ENCODE measurements around the gene MPDU1. TPM values are rescaled to one million over a fixed set of nuclear protein-coding genes. Genes with fewer than 3 reads are reported as not detected.

MPDU1 gene
- total and polyA plus RNA-seq, 10 of the 15 experiments (the other 5 are each of a cell fraction or from before 2014, with no cell fraction given) = 3.6 to 138 (median 78.9) TPM

GRCh38 chr17:7559320-7560171 is 24.1 kb upstream of the MPDU1 start:
- 83% methylated on average over 16 of the region's 18 CpGs for WGBS (ENCODE audit: insufficient coverage, insufficient replicate concordance, low lambda C conversion rate, missing lambda C conversion rate)
- ChIA-PET POLR2A (interaction anchor here (0.5 to 4.2 kb wide), 17 partner anchors 7 to 204 kb away, joined by 3 to 36 read pairs (median 4); partner anchors contain the start of genes MPDU1, POLR2A, TMEM102 and TMEM95), RAD21 (ENCODE audit: unreplicated experiment) (interaction anchor here (0.6 to 4.9 kb wide), 27 partner anchors 12 to 278 kb away, joined by 3 to 84 read pairs (median 5); partner anchors contain the start of genes ACAP1, CD68, CHRNB1 and FGF11), CTCF (interaction anchor here (0.6 to 6.2 kb wide), 45 partner anchors 7 to 282 kb away, joined by 3 to 192 read pairs (median 7); partner anchors contain the start of genes ACAP1, CD68, CHRNB1 and FGF11), SMC1A (ENCODE audit: uncharacterized antibody, unreplicated experiment) (interaction anchor here (0.8 to 4.9 kb wide), 34 partner anchors 10 to 230 kb away, joined by 3 to 67 read pairs (median 5); partner anchors contain the start of genes CD68, TMEM102, TMEM95 and TNFSF12)
- Histone ChIP-seq H2AFZ (ENCODE audit: control insufficient read depth, low read depth, low read length) (no peak overlapping the region), H3K9ac (ENCODE audit: control insufficient read depth, insufficient read depth, low read length) (peak overlapping the region; percentile 70), H3K36me3 (ENCODE audit: control insufficient read depth in 2 of 2, insufficient read depth in 2 of 2, low read length in 1 of 2) (peaks cover 0 to 2% of the 10 kb centered on the region in 2 experiments; a peak in 1 of 4 replicates), H4K20me1 (ENCODE audit: control insufficient read depth, insufficient read depth) (no peaks in the 10 kb centered on the region), H3K27me3 (replicated peaks in 1 of 2; ENCODE audit: control insufficient read depth in 2 of 2, insufficient read depth in 2 of 2, low read length in 1 of 2) (no peaks in the 10 kb centered on the region), H3K27ac (ENCODE audit: control insufficient read depth, insufficient read depth) (0 out of 2 replicates have a peak overlapping the region, but pooled peaks have one; percentile 2), H3K4me2 (ENCODE audit: control insufficient read depth, insufficient read depth) (peak overlapping the region; percentile 92), H3K9me3 (replicated peaks; ENCODE audit: control insufficient read depth, insufficient read depth, low read length) (no peaks in the 10 kb centered on the region), H3K79me2 (ENCODE audit: control insufficient read depth, insufficient read depth, low read length) (peaks cover 29% of the 10 kb centered on the region), H3K4me3 (peak overlapping the region; percentile 66; the same call in 1 of the 2 replicates), H3K4me1 (ENCODE audit: control insufficient read depth, insufficient read depth, low read length) (peaks cover 37% of the 10 kb centered on the region)
- no TSS peak for BruUV-seq (replicated peaks)
- FAIRE-seq (no peak), DNase-seq (ENCODE audit: low read depth, low spot score) (no peak), ATAC-seq (no peak)
- TF ChIP-seq ZZZ3 (IDR thresholded peaks at IDR 0.05; ENCODE audit: control insufficient read depth, insufficient read length, low read depth) (no peak), IKZF1 (conservative IDR thresholded peaks at IDR 0.05) (0 out of 2 replicates have a peak, but pooled peaks have one; percentile 19), POLR2AphosphoS5 (IDR thresholded peaks at IDR 0.05; ENCODE audit: low read length) (no peak), CUX1 (IDR thresholded peaks at IDR 0.05; ENCODE audit: insufficient replicate concordance, low read depth, low read length) (no peak), SMC3 (IDR thresholded peaks at IDR 0.05; ENCODE audit: borderline replicate concordance, low read length) (no peak)
- in situ Hi-C loops (cut with MboI) = loop anchor here (25.0 kb wide), 1 partner anchor 522 kb away; the partner anchor contains the start of genes SLC16A11 and SLC16A13
- intact Hi-C loops (cut with micrococcal nuclease; ENCODE audit: unreplicated experiment) = loop anchor here (2.0 to 5.0 kb wide), 4 partner anchors 37 to 203 kb away; partner anchors contain the start of genes FGF11 and TMEM102

Data from GM12878 (cell line).